K562 (cell line): ENCODE results near the gene PLEKHM3. TPM values are rescaled to one million over a fixed set of nuclear protein-coding genes. Genes with fewer than 3 reads are reported as not detected.

Experiments used
- ATAC-seq: fragments of 200-7000 bp; cut with Tn5 transposase; 3 replicates; pipeline ENCODE4 v1.9.1; 2020; ENCODE audit warnings: moderate library complexity
- BruUV-seq: library from RNA; stranded (reverse); fragments of 400-500 nt; replicated peaks from 2 replicates; lab custom pipeline; 2021; lab: Mats Ljungman, UMichigan
- CTCF ChIA-PET: fragments of 300-600 bp; formaldehyde crosslinking; extraction: SDS; loops from one replicate; lab custom pipeline; 2021; ENCODE audit warnings: low intra/inter-chr PET ratio; lab: Yijun Ruan, JAX
- POLR2A ChIA-PET: fragments of 300-600, 350-650 bp; sonication (Branson Sonifier 250); formaldehyde crosslinking; extraction: SDS; loops from one replicate; lab custom pipeline; 2021; ENCODE audit warnings: antibody characterized with exemption, inconsistent platforms; lab: Yijun Ruan, JAX
- DNase-seq, 4 experiments: peaks; one replicate each; pipeline versions ENCODE4 v3.0.0 to v3.0.0-alpha.2; 2011 to 2018; ENCODE audit warnings: low spot score in 3 of 4, mixed read lengths in 3 of 4; ENCODE audit errors: extremely low read depth in 1 of 4
- FAIRE-seq: peaks from 2 replicates; lab custom pipeline; 2011; peaks lifted over from hg19 to GRCh38; lab: Jason Lieb, UNC
- H2AFZ ChIP-seq: 2 replicates; pipeline ENCODE4 v1.6.0; 2011; ENCODE audit warnings: low read depth, low read length, control low read depth, inconsistent platforms
- H3K27ac ChIP-seq: fragments of 200-600 bp; 3 replicates; pipeline ENCODE4 v1.8.0; 2011; ENCODE audit warnings: low read depth, mild to moderate bottlenecking, control low read depth, inconsistent platforms, low read length, moderate library complexity, mixed read lengths; ENCODE audit errors: extremely low read depth
- H3K27me3 ChIP-seq, 2 experiments: fragments of 300-600 bp in 1 of 2; 2 replicates in 1 of 2; 3 replicates in 1 of 2; pipeline versions ENCODE4 v1.6.0 to v1.8.0; 2011; ENCODE audit warnings: inconsistent platforms in 2 of 2, low read length in 2 of 2, mild to moderate bottlenecking in 1 of 2, mixed read lengths in 1 of 2, moderate library complexity in 1 of 2; ENCODE audit not compliant: control insufficient read depth in 2 of 2, insufficient read depth in 2 of 2
- H3K36me3 ChIP-seq: fragments of 300-600 bp; 3 replicates; pipeline ENCODE4 v1.8.0; 2011; ENCODE audit warnings: mild to moderate bottlenecking, low read length, inconsistent platforms; ENCODE audit not compliant: control insufficient read depth, insufficient read depth
- H3K4me1 ChIP-seq, 2 experiments: fragments of 200-600 bp in 1 of 2; replicated peaks in 1 of 2; 2 replicates in 1 of 2; 3 replicates in 1 of 2; pipeline versions ENCODE4 v1.5.1 to v1.8.0; 2011; ENCODE audit warnings: inconsistent platforms in 2 of 2, low read length in 2 of 2, mild to moderate bottlenecking in 1 of 2, mixed read lengths in 1 of 2, moderate library complexity in 1 of 2; ENCODE audit not compliant: control insufficient read depth in 2 of 2, insufficient read depth in 2 of 2
- H3K4me2 ChIP-seq: 2 replicates; pipeline ENCODE4 v1.6.1; 2011; ENCODE audit warnings: low read length, control low read depth, inconsistent platforms, mixed read lengths; ENCODE audit not compliant: insufficient read depth
- H3K4me3 ChIP-seq: fragments of 200-600 bp; sonication (generic), shearing (Covaris generic); 2 replicates; pipeline ENCODE4 v1.5.1; 2016; ENCODE audit warnings: control low read depth, inconsistent platforms
- H3K79me2 ChIP-seq: fragments of 200-600 bp; 3 replicates; pipeline ENCODE4 v1.8.0; 2011; ENCODE audit warnings: low read length, inconsistent platforms; ENCODE audit not compliant: control insufficient read depth, insufficient read depth
- H3K9ac ChIP-seq, 2 experiments: 2 replicates each; pipeline versions ENCODE4 v1.6.0 to v1.6.1; 2011; ENCODE audit warnings: low read depth in 2 of 2, low read length in 2 of 2, control low read depth in 1 of 2, inconsistent platforms in 1 of 2, mild to moderate bottlenecking in 1 of 2, mixed read lengths in 1 of 2; ENCODE audit not compliant: insufficient read depth in 1 of 2
- H3K9me1 ChIP-seq: one replicate; pipeline ENCODE4 v1.6.0; 2011; ENCODE audit warnings: inconsistent platforms, mild to moderate bottlenecking, low read length, moderate library complexity; ENCODE audit not compliant: control insufficient read depth, insufficient read depth
- H3K9me3 ChIP-seq: replicated peaks from 2 replicates; pipeline ENCODE4 v1.5.1; 2011; ENCODE audit warnings: low read depth, low read length, inconsistent platforms; ENCODE audit not compliant: control insufficient read depth, insufficient read depth
- H4K20me1 ChIP-seq: replicated peaks from 2 replicates; pipeline ENCODE4 v1.6.1; 2011; ENCODE audit warnings: low read length, inconsistent platforms, mixed read lengths; ENCODE audit not compliant: control insufficient read depth, insufficient read depth
- BRD4 ChIP-seq: fragments of 200-600 bp; sonication (generic); IDR thresholded peaks from 2 replicates; pipeline ENCODE4 v1.6.1; 2017; ENCODE audit warnings: inconsistent platforms
- C11orf30 ChIP-seq: fragments of 450-650 bp; IDR thresholded peaks from 2 replicates; pipeline ENCODE4 v1.6.1; 2016; ENCODE audit warnings: low read depth, mild to moderate bottlenecking
- CBFB ChIP-seq: sonication (generic); formaldehyde crosslinking; IDR thresholded peaks from 2 replicates; pipeline ENCODE4 v1.4.0; 2020; ENCODE audit warnings: mild to moderate bottlenecking, missing genetic modification reagents
- DNMT1 ChIP-seq: fragments of 450-650 bp; IDR thresholded peaks from 2 replicates; pipeline ENCODE4 v1.6.1; 2016; ENCODE audit warnings: antibody characterized with exemption, mild to moderate bottlenecking
- MTF1 ChIP-seq: fragments of 250-450 bp; sonication (Bioruptor Pico); IDR thresholded peaks from 2 replicates; pipeline ENCODE4 v1.9.0; 2021; ENCODE audit warnings: moderate library complexity, mild to moderate bottlenecking, inconsistent platforms, borderline replicate concordance
- NFIX ChIP-seq: fragments of 250-450 bp; sonication (Bioruptor Pico); IDR thresholded peaks from 2 replicates; pipeline ENCODE4 v1.4.0; 2020; ENCODE audit warnings: low read depth, mild to moderate bottlenecking, moderate library complexity
- RBM22 ChIP-seq: fragments of 200-400 bp; formaldehyde crosslinking; IDR thresholded peaks from 2 replicates; pipeline ENCODE4 v1.6.1; 2018; ENCODE audit warnings: low read length, low read depth; ENCODE audit not compliant: poor library complexity, severe bottlenecking
- SMARCA5 ChIP-seq: fragments of 450-650 bp; IDR thresholded peaks from 2 replicates; pipeline ENCODE4 v1.6.1; 2016
- WGBS: fragments of 100-300 bp; shearing (Covaris generic); methylation state at CpG from one replicate; pipeline ENCODE4 v1.1.6; 2016; ENCODE audit warnings: low coverage, mixed read lengths; ENCODE audit not compliant: insufficient coverage; ENCODE audit errors: missing lambda C conversion rate; 5-methylcytosine and 5-hydroxymethylcytosine counted together
- in situ Hi-C: fragments of 300-500 bp; cut with MboI; formaldehyde crosslinking; loops from 4 replicates; pipeline ENCODE4 v1.15.0; 2018; ENCODE audit warnings: inconsistent platforms, mixed read lengths
- intact Hi-C: fragments of 100-400 bp; cut with micrococcal nuclease; formaldehyde crosslinking; loops from 2 replicates; pipeline ENCODE4 v1.14.2; 2022
- polyA plus RNA-seq, 8 experiments: library from polyadenylated mRNA; depleted of rRNA in 4 of 8; stranded (reverse) in 5 of 8; unstranded in 3 of 8; fragments of >200 nt; fragmentation: Nextera tagmentation in 2 of 8; fragmentation: Illumina TruSeq in 1 of 8; extraction: Ambion mirVana in 2 of 8; extraction: Trizol in 1 of 8; gene quantifications; 2 replicates each; pipeline versions ENCODE4 v1.2.1 to v1.2.3, GENCODE V29; 2011 to 2014; ENCODE audit warnings: inconsistent platforms in 1 of 8, missing spikeins in 1 of 8
- total RNA-seq, 7 experiments: library from RNA; depleted of rRNA in 6 of 7; stranded (reverse); fragments of >200 nt in 6 of 7; fragmentation: Illumina TruSeq in 2 of 7; extraction: Trizol in 2 of 7; gene quantifications; 2 replicates each; pipeline versions ENCODE4 v1.2.1 to v1.2.3, GENCODE V29; 2011 to 2021; ENCODE audit warnings: low replicate concordance in 1 of 7
- TF ChIP-seq, protein P1 (sequence below): IDR thresholded peaks from 2 replicates; pipeline ENCODE4 v1.6.1; 2012; ENCODE audit warnings: low read depth, low read length, improper control_type of control experiment, borderline replicate concordance
- TF ChIP-seq, protein P2 (sequence below): fragments of 450-650 bp; formaldehyde crosslinking; IDR thresholded peaks from 2 replicates; pipeline ENCODE4 v1.4.0; 2022; ENCODE audit warnings: mild to moderate bottlenecking, moderate library complexity
- TF ChIP-seq, protein P3 (sequence below): sonication (generic); formaldehyde crosslinking; IDR thresholded peaks from 2 replicates; pipeline ENCODE4 v1.8.1; 2023; ENCODE audit warnings: mild to moderate bottlenecking, missing genetic modification reagents
- TF ChIP-seq, protein P4 (sequence below): sonication (generic); formaldehyde crosslinking; IDR thresholded peaks from 2 replicates; pipeline ENCODE4 v1.8.1; 2023; ENCODE audit warnings: missing genetic modification reagents, mild to moderate bottlenecking, borderline replicate concordance

Gene PLEKHM3
- total and polyA plus RNA-seq, 9 of the 15 experiments (the other 6 are each of a cell fraction or from before 2014, with no cell fraction given), result 0.24 to 1.6 (median 1.0) TPM

DNA sequence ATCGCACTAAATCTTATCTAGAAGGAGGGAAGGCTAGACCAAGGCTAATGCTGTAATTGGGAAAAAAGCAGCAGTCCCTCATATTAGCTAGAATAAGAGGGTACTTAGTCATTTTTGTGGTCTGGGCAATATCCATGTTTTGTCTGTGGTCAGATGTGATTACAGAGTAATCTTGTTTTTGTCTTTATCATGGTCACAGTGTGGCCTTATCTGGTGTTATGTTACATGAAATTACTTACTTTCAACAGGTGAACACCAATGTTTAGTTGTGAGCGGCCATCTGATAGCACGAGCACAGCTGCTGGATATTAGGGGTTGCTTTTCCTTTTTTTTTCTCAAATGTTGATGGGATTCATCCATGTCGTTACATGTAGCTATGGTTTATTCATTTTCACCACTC, 23.7 kb upstream of the PLEKHM3 start:
- H3K27me3 ChIP-seq, result no peaks in the 10 kb centered on the region
- H3K9me1 ChIP-seq, result no peaks in the 10 kb centered on the region
- H3K9ac ChIP-seq, result no peak overlapping the region
- no peaks in the 10 kb centered on the region for H3K79me2 ChIP-seq
- no peak for FAIRE-seq
- no peaks in the 10 kb centered on the region for H4K20me1 ChIP-seq
- no peak overlapping the region for H3K4me3 ChIP-seq
- H2AFZ ChIP-seq, result no peak overlapping the region
- in situ Hi-C loops (no loop called here), intact Hi-C loops (no loop called here)
- H3K36me3 ChIP-seq, result no peaks in the 10 kb centered on the region
- DNase-seq, result no peak
- CTCF ChIA-PET, result no interaction called here
- BruUV-seq, result no TSS peak
- H3K4me1 ChIP-seq, result no peaks in the 10 kb centered on the region; a peak in 1 of 5 replicates
- H3K27ac ChIP-seq, result no peak overlapping the region
- no peaks in the 10 kb centered on the region for H3K9me3 ChIP-seq
- no peak overlapping the region for H3K4me2 ChIP-seq
- 3% methylated on average over 4 of the region's 4 CpGs for WGBS
- ATAC-seq, result no peak
- POLR2A ChIA-PET, result interaction anchor here (0.6 kb wide), 1 partner anchor 244 kb away, joined by 4 read pairs; no protein-coding TSS in a partner anchor
- TF ChIP-seq, protein P1, sequence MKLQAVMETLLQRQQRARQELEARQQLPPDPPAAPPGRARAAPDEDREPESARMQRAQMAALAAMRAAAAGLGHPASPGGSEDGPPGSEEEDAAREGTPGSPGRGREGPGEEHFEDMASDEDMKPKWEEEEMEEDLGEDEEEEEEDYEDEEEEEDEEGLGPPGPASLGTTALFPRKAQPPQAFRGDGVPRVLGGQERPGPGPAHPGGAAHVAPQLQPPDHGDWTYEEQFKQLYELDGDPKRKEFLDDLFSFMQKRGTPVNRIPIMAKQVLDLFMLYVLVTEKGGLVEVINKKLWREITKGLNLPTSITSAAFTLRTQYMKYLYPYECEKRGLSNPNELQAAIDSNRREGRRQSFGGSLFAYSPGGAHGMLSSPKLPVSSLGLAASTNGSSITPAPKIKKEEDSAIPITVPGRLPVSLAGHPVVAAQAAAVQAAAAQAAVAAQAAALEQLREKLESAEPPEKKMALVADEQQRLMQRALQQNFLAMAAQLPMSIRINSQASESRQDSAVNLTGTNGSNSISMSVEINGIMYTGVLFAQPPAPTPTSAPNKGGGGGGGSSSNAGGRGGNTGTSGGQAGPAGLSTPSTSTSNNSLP, result no peak
- no peak for TF ChIP-seq CBFB
- no peak for TF ChIP-seq SMARCA5
- no peak for TF ChIP-seq NFIX
- no peak for TF ChIP-seq MTF1
- TF ChIP-seq RBM22, result no peak
- TF ChIP-seq, protein P2, sequence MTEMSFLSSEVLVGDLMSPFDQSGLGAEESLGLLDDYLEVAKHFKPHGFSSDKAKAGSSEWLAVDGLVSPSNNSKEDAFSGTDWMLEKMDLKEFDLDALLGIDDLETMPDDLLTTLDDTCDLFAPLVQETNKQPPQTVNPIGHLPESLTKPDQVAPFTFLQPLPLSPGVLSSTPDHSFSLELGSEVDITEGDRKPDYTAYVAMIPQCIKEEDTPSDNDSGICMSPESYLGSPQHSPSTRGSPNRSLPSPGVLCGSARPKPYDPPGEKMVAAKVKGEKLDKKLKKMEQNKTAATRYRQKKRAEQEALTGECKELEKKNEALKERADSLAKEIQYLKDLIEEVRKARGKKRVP (CRISPR knock-in tag), result no peak
- no peak for TF ChIP-seq C11orf30
- TF ChIP-seq, protein P3, sequence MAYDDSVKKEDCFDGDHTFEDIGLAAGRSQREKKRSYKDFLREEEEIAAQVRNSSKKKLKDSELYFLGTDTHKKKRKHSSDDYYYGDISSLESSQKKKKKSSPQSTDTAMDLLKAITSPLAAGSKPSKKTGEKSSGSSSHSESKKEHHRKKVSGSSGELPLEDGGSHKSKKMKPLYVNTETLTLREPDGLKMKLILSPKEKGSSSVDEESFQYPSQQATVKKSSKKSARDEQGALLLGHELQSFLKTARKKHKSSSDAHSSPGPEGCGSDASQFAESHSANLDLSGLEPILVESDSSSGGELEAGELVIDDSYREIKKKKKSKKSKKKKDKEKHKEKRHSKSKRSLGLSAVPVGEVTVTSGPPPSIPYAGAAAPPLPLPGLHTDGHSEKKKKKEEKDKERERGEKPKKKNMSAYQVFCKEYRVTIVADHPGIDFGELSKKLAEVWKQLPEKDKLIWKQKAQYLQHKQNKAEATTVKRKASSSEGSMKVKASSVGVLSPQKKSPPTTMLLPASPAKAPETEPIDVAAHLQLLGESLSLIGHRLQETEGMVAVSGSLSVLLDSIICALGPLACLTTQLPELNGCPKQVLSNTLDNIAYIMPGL, result no peak
- TF ChIP-seq DNMT1, result no peak
- TF ChIP-seq, protein P4, sequence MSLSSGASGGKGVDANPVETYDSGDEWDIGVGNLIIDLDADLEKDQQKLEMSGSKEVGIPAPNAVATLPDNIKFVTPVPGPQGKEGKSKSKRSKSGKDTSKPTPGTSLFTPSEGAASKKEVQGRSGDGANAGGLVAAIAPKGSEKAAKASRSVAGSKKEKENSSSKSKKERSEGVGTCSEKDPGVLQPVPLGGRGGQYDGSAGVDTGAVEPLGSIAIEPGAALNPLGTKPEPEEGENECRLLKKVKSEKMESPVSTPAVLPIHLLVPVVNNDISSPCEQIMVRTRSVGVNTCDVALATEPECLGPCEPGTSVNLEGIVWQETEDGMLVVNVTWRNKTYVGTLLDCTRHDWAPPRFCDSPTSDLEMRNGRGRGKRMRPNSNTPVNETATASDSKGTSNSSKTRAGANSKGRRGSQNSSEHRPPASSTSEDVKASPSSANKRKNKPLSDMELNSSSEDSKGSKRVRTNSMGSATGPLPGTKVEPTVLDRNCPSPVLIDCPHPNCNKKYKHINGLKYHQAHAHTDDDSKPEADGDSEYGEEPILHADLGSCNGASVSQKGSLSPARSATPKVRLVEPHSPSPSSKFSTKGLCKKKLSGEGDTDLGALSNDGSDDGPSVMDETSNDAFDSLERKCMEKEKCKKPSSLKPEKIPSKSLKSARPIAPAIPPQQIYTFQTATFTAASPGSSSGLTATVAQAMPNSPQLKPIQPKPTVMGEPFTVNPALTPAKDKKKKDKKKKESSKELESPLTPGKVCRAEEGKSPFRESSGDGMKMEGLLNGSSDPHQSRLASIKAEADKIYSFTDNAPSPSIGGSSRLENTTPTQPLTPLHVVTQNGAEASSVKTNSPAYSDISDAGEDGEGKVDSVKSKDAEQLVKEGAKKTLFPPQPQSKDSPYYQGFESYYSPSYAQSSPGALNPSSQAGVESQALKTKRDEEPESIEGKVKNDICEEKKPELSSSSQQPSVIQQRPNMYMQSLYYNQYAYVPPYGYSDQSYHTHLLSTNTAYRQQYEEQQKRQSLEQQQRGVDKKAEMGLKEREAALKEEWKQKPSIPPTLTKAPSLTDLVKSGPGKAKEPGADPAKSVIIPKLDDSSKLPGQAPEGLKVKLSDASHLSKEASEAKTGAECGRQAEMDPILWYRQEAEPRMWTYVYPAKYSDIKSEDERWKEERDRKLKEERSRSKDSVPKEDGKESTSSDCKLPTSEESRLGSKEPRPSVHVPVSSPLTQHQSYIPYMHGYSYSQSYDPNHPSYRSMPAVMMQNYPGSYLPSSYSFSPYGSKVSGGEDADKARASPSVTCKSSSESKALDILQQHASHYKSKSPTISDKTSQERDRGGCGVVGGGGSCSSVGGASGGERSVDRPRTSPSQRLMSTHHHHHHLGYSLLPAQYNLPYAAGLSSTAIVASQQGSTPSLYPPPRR (CRISPR knock-in tag), result no peak
- TF ChIP-seq BRD4, result no peak
